GM19395 (cell line): ENCODE results near the gene CWC27.

Experiments
- ATAC-seq: cut with Tn5 transposase; IDR thresholded peaks from one replicate; pipeline ENCODE4 v1.9.1; 2021; ENCODE audit warnings: mild to moderate bottlenecking, moderate library complexity; ENCODE audit not compliant: unreplicated experiment

CWC27 gene

GRCh38 chr5:64768358-64769312, at the start of gene CWC27, which contains the start of gene SREK1IP1:
TSS of gene CWC27 (plus strand) at chr5:64768930. CDS start at chr5:64769147, 217 bp downstream.
TSS of gene SREK1IP1 (minus strand) at chr5:64768691. CDS start at chr5:64768517, 174 bp downstream.
- peak; percentile 97 for ATAC-seq

- no peak for ATAC-seq
Measured at GRCh38 chr5:64722588-64722987, 46.1 kb upstream of the CWC27 start.

- no peak for ATAC-seq
Measured at GRCh38 chr5:64727150-64727549, 41.6 kb upstream of the CWC27 start.

- no peak for ATAC-seq
Measured at GRCh38 chr5:64742411-64742810, 26.3 kb upstream of the CWC27 start.

- ATAC-seq = no peak
Measured at GRCh38 chr5:64742821-64743220, 25.9 kb upstream of the CWC27 start.

DNA sequence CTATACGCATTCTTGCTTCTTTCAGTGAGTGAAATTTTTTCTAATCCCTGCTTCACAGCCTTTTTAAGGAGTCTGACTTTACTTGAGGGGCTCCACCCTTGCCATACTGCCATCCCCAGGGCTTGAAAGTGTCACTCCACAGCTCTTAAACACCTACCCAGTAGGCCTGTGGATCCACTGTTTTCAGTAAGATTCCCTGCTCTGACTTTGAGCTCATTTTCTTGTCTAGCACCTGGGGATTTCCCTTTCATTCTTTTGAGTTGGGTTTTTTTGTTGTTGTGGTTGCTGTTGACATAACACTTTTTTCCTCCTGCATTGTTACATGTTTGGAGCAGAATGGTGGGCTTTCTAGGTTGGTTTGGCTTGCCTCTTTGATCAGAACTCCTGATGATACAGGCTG, 23.8 kb upstream of the CWC27 start:
- no peak for ATAC-seq

DNA sequence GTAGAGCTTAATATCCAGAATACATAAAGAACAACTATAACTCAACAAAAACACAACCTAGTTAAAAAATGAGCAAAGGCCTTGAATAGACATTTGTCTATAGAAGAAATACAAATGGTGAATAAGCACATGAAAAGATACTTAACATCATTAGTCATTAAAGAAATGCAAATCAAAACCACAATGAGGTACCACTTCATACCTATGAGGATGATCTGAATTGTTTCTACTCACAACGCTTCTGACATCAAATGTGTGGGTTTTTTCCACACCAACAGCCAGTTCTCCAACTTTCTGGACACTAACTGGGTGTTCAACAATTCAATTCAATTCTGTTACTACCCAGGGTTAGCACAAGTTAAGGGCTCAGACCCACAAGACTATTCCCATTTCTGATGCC, 22.3 kb upstream of the CWC27 start:
- no peak for ATAC-seq

DNA sequence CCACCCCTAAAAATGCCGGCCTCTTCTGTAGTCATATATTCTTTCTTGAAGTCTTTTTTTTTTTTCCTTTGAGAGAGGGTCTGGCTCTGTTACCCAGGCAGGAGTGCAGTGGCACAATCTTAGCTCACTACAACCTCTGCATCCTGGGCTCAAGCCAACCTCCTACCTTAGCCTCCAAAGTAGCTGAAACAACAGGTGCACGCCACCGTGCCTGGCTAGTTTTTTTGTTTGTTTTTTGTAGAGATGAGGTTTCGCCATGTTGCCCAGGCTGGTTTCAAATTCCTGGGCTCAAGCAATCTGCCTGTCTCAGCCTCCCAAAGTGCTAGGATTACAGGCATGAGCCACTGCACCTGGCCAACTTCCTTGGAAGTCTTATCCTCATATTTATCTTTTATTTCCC, 19.3 kb upstream of the CWC27 start:
- ATAC-seq = no peak

DNA sequence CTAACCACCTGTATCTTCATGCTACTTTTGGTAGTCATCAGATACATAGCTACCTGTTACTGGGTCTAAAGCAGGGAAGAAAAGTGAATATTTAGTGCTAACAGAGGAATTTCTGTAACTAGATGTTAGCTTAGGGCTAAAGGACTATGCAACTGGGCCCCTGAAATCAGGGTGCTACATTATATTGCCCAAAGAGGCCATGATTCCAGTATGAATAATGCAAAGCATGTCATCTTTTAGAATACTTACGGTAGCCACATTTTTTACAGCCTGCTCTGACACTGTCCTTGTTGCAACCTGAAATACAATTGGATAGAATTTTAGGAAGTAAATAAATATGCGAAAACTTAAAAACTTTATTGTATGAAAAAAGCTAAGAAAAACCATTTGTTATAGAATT, 14.7 kb upstream of the CWC27 start:
- no peak for ATAC-seq

- no peak for ATAC-seq
Measured at GRCh38 chr5:64758901-64759300, 9.8 kb upstream of the CWC27 start.

GRCh38 chr5:64759960-64760660, 8.6 kb upstream of the CWC27 start:
- ATAC-seq = no peak

DNA sequence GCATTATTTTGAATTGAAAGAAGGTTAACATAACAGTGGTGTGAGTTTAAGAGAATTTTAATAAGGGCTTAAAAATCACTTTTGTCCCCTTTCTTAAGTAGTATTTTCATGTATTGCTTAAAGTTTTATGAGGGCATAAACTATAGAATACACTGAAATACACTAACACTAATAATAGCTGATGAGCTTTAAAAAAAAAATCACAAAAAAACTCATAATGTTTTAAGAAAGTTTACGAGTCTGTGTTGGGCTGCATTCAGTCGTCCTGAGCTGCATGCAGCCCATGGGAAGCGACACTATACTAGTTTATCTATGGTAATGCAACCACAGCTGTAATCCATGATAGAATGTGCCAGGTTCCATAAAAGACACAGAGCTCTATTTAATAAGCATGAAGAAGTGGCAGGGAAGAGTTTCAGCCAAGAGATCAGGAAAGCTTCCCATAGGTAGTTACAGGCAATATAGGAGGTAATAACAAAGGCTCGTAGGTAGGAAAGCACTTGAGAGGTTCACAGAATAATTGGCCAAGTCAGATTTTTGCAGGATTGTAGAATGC, 4.7 kb upstream of the CWC27 start:
- ATAC-seq = no peak

- no peak for ATAC-seq
Measured at GRCh38 chr5:64765804-64766504, 2.8 kb upstream of the CWC27 start.

- no peak for ATAC-seq
Measured at GRCh38 chr5:64766941-64767340, 1.8 kb upstream of the CWC27 start.

GRCh38 chr5:64767959-64768357, 772 bp upstream of the CWC27 start:
- peak; percentile 12 for ATAC-seq

GRCh38 chr5:64769855-64770254, 1.1 kb downstream of the CWC27 start:
- ATAC-seq = no peak

- no peak for ATAC-seq
Measured at GRCh38 chr5:64771736-64772135, 3.0 kb downstream of the CWC27 start.

GRCh38 chr5:64773533-64773932, 4.8 kb downstream of the CWC27 start:
- peak; percentile 58 for ATAC-seq

DNA sequence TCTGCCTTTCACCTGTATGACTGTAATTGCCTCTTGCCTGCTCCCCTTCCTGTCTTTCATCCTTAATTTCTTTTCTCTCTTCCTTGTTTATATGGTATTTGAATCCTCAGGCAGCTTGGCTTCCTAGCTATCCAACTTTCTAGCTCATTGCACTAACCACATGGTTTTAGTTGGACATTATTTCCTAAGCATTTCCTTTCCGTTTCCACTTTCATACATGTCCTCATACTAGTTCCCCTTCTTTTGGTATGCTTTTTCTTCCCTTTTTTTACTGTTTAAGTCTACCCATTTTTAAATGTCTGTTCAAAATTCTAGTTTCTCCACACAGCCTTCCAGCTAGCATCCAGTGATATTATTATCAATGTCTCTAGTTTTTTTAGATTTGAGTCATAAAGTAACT, 6.6 kb downstream of the CWC27 start:
- no peak for ATAC-seq

DNA sequence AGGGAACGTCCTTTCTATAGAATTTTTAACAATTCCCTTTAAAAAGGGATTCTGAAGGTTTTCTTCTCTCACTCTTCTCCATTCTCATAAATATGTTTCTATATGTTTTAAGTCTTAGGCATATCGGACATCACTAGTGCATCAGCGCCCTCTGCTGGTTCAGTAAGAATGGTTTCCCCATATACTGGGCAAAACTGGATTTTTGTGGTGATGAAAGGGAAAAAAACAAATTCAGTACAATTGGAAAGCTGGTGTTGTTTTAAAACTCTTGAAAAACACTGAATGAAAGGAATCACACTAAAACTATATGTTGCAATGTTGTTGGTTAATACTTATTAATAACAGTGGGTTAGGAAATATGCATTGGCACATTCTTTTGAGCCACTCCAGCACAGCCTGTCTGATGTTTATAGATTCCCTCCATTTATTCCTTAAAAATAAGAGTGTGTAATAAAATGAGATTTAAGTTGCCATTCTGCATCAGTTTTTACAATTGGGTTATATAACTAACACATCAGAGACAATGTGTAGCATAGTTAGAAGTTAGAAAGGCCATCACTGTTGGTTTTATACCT, 15.8 kb downstream of the CWC27 start:
- ATAC-seq = peak; percentile 85

GRCh38 chr5:64786372-64786771, 17.6 kb downstream of the CWC27 start:
- no peak for ATAC-seq
